HepG2 (cell line): ENCODE data around the gene ARHGAP26. TPM values are rescaled to one million over a fixed set of nuclear protein-coding genes. Genes with fewer than 3 reads are reported as not detected.

Source experiments
- ATAC-seq: fragments of 200-7000 bp; cut with Tn5 transposase; 3 replicates; pipeline ENCODE4 v1.9.1; 2020; ENCODE audit warnings: mild to moderate bottlenecking, moderate library complexity
- BruUV-seq: library from RNA; stranded (reverse); fragments of 400-500 nt; replicated peaks from 2 replicates; lab custom pipeline; 2021; lab: Mats Ljungman, UMichigan
- CTCF ChIA-PET: fragments of 300-600 bp; formaldehyde crosslinking; extraction: SDS; loops from one replicate; lab custom pipeline; 2021; ENCODE audit warnings: low total read pairs, inconsistent platforms, low intra/inter-chr PET ratio; lab: Yijun Ruan, JAX
- POLR2A ChIA-PET: fragments of 350-600 bp; sonication (Branson Sonifier 250); formaldehyde crosslinking; loops from one replicate; lab custom pipeline; 2020; ENCODE audit warnings: antibody characterized with exemption, inconsistent platforms; lab: Yijun Ruan, JAX
- DNase-seq: peaks from one replicate; pipeline ENCODE4 v3.0.0-alpha.2; 2015; ENCODE audit warnings: low spot score
- FAIRE-seq: peaks from 3 replicates; lab custom pipeline; 2011; peaks lifted over from hg19 to GRCh38; lab: Jason Lieb, UNC
- H2AFZ ChIP-seq: one replicate; pipeline ENCODE4 v1.6.1; 2011; ENCODE audit warnings: low read length, inconsistent platforms
- H3K27ac ChIP-seq: fragments of 300-600 bp; 3 replicates; pipeline ENCODE4 v1.8.0; 2011; ENCODE audit warnings: mixed run types, mild to moderate bottlenecking, mixed read lengths, low read length, inconsistent platforms; ENCODE audit not compliant: insufficient read depth; ENCODE audit errors: extremely low read length
- H3K27me3 ChIP-seq, 2 experiments: fragments of 200-600 bp in 1 of 2; 2 replicates in 1 of 2; 3 replicates in 1 of 2; pipeline versions ENCODE4 v1.6.0 to v1.8.0; 2011; ENCODE audit warnings: low read length in 2 of 2, mild to moderate bottlenecking in 2 of 2, moderate library complexity in 2 of 2, inconsistent platforms in 1 of 2; ENCODE audit not compliant: insufficient read depth in 2 of 2, control insufficient read depth in 1 of 2
- H3K36me3 ChIP-seq, 2 experiments: fragments of 200-600 bp in 1 of 2; replicated peaks in 1 of 2; 2 replicates in 1 of 2; 3 replicates in 1 of 2; pipeline versions ENCODE4 v1.5.1 to v1.8.0; 2011; ENCODE audit warnings: low read length in 2 of 2, inconsistent platforms in 1 of 2; ENCODE audit not compliant: insufficient read depth in 2 of 2, control insufficient read depth in 1 of 2
- H3K4me1 ChIP-seq: 2 replicates; pipeline ENCODE4 v1.5.1; 2012; ENCODE audit warnings: low read length, inconsistent platforms; ENCODE audit not compliant: insufficient read depth
- H3K4me2 ChIP-seq: 2 replicates; pipeline ENCODE4 v1.6.0; 2011; ENCODE audit warnings: low read depth, low read length, inconsistent platforms
- H3K4me3 ChIP-seq, 3 experiments: fragments of 200-600 bp in 1 of 3; sonication (generic), shearing (Covaris generic) in 1 of 3; replicated peaks in 1 of 3; 2 replicates each; pipeline ENCODE4 v1.5.1; 2011 to 2016; ENCODE audit warnings: low read length in 3 of 3, inconsistent platforms in 2 of 3, low read depth in 2 of 3, mild to moderate bottlenecking in 2 of 3, control low read depth in 1 of 3, mixed read lengths in 1 of 3; ENCODE audit not compliant: insufficient read depth in 1 of 3
- H3K79me2 ChIP-seq: one replicate; pipeline ENCODE4 v1.6.1; 2011; ENCODE audit warnings: low read length, inconsistent platforms; ENCODE audit not compliant: insufficient read depth
- H3K9ac ChIP-seq: 2 replicates; pipeline ENCODE4 v1.6.0; 2011; ENCODE audit warnings: mild to moderate bottlenecking, low read depth, low read length, inconsistent platforms; ENCODE audit not compliant: insufficient read depth
- H3K9me3 ChIP-seq: 2 replicates; pipeline ENCODE4 v1.5.1; 2012; ENCODE audit warnings: mild to moderate bottlenecking, low read length
- H4K20me1 ChIP-seq: 2 replicates; pipeline ENCODE4 v1.6.0; 2011; ENCODE audit warnings: inconsistent platforms, mild to moderate bottlenecking, low read length, moderate library complexity; ENCODE audit not compliant: insufficient read depth
- DBP ChIP-seq: sonication (generic); formaldehyde crosslinking; IDR thresholded peaks from 2 replicates; pipeline ENCODE4 v1.4.0; 2020; ENCODE audit warnings: missing genetic modification reagents; ENCODE audit errors: not compliant biosample characterization
- EP300 ChIP-seq, 3 experiments: sonication (generic) in 1 of 3; formaldehyde crosslinking in 1 of 3; IDR thresholded peaks; 2 replicates each; pipeline versions ENCODE4 v1.5.1 to v1.6.1; 2011 to 2020; ENCODE audit warnings: low read depth in 2 of 3, low read length in 2 of 3, borderline replicate concordance in 1 of 3, improper control_type of control experiment in 1 of 3, mild to moderate bottlenecking in 1 of 3, missing genetic modification reagents in 1 of 3, moderate library complexity in 1 of 3
- HDAC2 ChIP-seq: sonication (generic); formaldehyde crosslinking; IDR thresholded peaks from 2 replicates; pipeline ENCODE4 v1.4.0; 2020; ENCODE audit warnings: missing genetic modification reagents
- HNF1A ChIP-seq, 2 experiments: sonication (generic) in 1 of 2; formaldehyde crosslinking in 1 of 2; IDR thresholded peaks; 2 replicates each; pipeline versions ENCODE4 v1.4.0 to v1.6.1; 2016 to 2020; ENCODE audit warnings: borderline replicate concordance in 1 of 2, low read depth in 1 of 2, mild to moderate bottlenecking in 1 of 2, missing genetic modification reagents in 1 of 2
- KAT8 ChIP-seq: IDR thresholded peaks from 2 replicates; pipeline ENCODE4 v1.6.1; 2016; ENCODE audit warnings: missing genetic modification reagents, missing compliant biosample characterization
- MED13 ChIP-seq: sonication (generic); formaldehyde crosslinking; IDR thresholded peaks from 2 replicates; pipeline ENCODE4 v1.5.0; 2020; ENCODE audit warnings: missing genetic modification reagents
- MIXL1 ChIP-seq: IDR thresholded peaks from 2 replicates; pipeline ENCODE4 v1.6.1; 2016
- NR2F1 ChIP-seq, 2 experiments: fragments of 450-650 bp in 1 of 2; formaldehyde crosslinking in 1 of 2; IDR thresholded peaks; 2 replicates each; pipeline versions ENCODE4 v1.5.0 to v1.6.1; 2016 to 2020; ENCODE audit warnings: mild to moderate bottlenecking in 1 of 2, missing compliant biosample characterization in 1 of 2, missing genetic modification reagents in 1 of 2, moderate library complexity in 1 of 2
- WIZ ChIP-seq: sonication (generic); formaldehyde crosslinking; IDR thresholded peaks from 2 replicates; pipeline ENCODE4 v1.5.1; 2020; ENCODE audit warnings: mild to moderate bottlenecking, missing genetic modification reagents
- ZNF383 ChIP-seq: sonication (generic); formaldehyde crosslinking; IDR thresholded peaks from 2 replicates; pipeline ENCODE4 v1.4.0; 2020; ENCODE audit warnings: missing genetic modification reagents, mild to moderate bottlenecking, borderline replicate concordance
- ZNF614 ChIP-seq: IDR thresholded peaks from 2 replicates; pipeline ENCODE4 v1.6.1; 2018; ENCODE audit warnings: missing biosample characterization, missing genetic modification reagents, inconsistent platforms, borderline replicate concordance
- ZNF644 ChIP-seq: IDR thresholded peaks from 2 replicates; pipeline ENCODE4 v1.6.1; 2016; ENCODE audit warnings: low read depth
- ZNF816 ChIP-seq: sonication (generic); formaldehyde crosslinking; IDR thresholded peaks from 2 replicates; pipeline ENCODE4 v1.8.0; 2022; ENCODE audit warnings: missing genetic modification reagents, mild to moderate bottlenecking, borderline replicate concordance
- WGBS: methylation state at CpG from one replicate; pipeline ENCODE4 v1.1.6; 2017; ENCODE audit warnings: low lambda C conversion rate; 5-methylcytosine and 5-hydroxymethylcytosine counted together
- in situ Hi-C: cut with HindIII; loops from 2 replicates; pipeline ENCODE4 v1.10.0; 2017; ENCODE audit warnings: low pct_unique_long_range_greater_than_20kb; ENCODE audit not compliant: extremely low pct_ligation_motif_present
- intact Hi-C: fragments of 100-400 bp; cut with micrococcal nuclease; formaldehyde crosslinking; loops from one replicate; pipeline ENCODE4 v1.10.0; 2022; ENCODE audit not compliant: unreplicated experiment
- polyA plus RNA-seq, 8 experiments: library from polyadenylated mRNA; depleted of rRNA in 3 of 8; stranded (reverse) in 7 of 8; unstranded in 1 of 8; fragments of >200 nt; fragmentation: Illumina TruSeq in 4 of 8; extraction: Trizol in 4 of 8; gene quantifications; 2 replicates each; pipeline versions ENCODE4 v1.2.1 to v1.2.3, GENCODE V29; 2011 to 2016; ENCODE audit warnings: low read depth in 4 of 8, missing spikeins in 1 of 8, mixed read lengths in 1 of 8; ENCODE audit not compliant: insufficient read depth in 1 of 8
- total RNA-seq, 5 experiments: library from RNA; depleted of rRNA; stranded (reverse); fragments of >200 nt; fragmentation: Illumina TruSeq; extraction: Trizol; gene quantifications; 2 replicates each; pipeline ENCODE4 v1.2.3, GENCODE V29; 2016; ENCODE audit warnings: low read depth in 1 of 5
- TF ChIP-seq, protein P1 (sequence below): sonication (generic); formaldehyde crosslinking; IDR thresholded peaks from 2 replicates; pipeline ENCODE4 v1.5.1; 2020; ENCODE audit warnings: mild to moderate bottlenecking, missing genetic modification reagents

The ARHGAP26 gene
- total and polyA plus RNA-seq, 2 of the 13 experiments (the other 11 are each of a cell fraction or from before 2014, with no cell fraction given) = 9.6 to 18.2 TPM

GRCh38 chr5:142722896-142723295, 47.3 kb upstream of the ARHGAP26 start:
- Histone ChIP-seq H2AFZ (no peak overlapping the region), H3K4me2 (no peak overlapping the region), H3K4me1 (peaks cover 30% of the 10 kb centered on the region), H3K9ac (no peak overlapping the region), H3K4me3 (no peak overlapping the region), H3K9me3 (no peaks in the 10 kb centered on the region), H3K27me3 (peaks cover 6 to 55% of the 10 kb centered on the region in 2 experiments; a peak in 4 of 5 replicates), H3K27ac (no peak overlapping the region), H3K79me2 (no peaks in the 10 kb centered on the region), H3K36me3 (no peaks in the 10 kb centered on the region)
- in situ Hi-C loops = no loop called here
- FAIRE-seq (no peak), DNase-seq (no peak), ATAC-seq (no peak)
- intact Hi-C loops = no loop called here
- TF ChIP-seq ZNF383 (CRISPR knock-in tag) (no peak), NR2F1 (CRISPR knock-in tag; IDR thresholded peaks at IDR 0.05) (no peak), WIZ (no peak), ZNF816 (CRISPR knock-in tag) (no peak), HDAC2 (CRISPR knock-in tag) (no peak), MIXL1 (CRISPR knock-in tag) (no peak), MED13 (CRISPR knock-in tag) (no peak), DBP (no peak), ZNF644 (CRISPR knock-in tag) (no peak), KAT8 (no peak), HNF1A (IDR thresholded peaks at IDR 0.05; ENCODE audit: low read depth) (no peak), HNF1A (CRISPR knock-in tag; IDR thresholded peaks at IDR 0.05; ENCODE audit: borderline replicate concordance) (no peak), ZNF614 (CRISPR knock-in tag) (no peak), EP300 (IDR thresholded peaks at IDR 0.05; ENCODE audit: low read depth in 2 of 2, low read length in 2 of 2) (no peak), EP300 (CRISPR knock-in tag; IDR thresholded peaks at IDR 0.05; ENCODE audit: borderline replicate concordance) (no peak)
- TF ChIP-seq, protein P1, sequence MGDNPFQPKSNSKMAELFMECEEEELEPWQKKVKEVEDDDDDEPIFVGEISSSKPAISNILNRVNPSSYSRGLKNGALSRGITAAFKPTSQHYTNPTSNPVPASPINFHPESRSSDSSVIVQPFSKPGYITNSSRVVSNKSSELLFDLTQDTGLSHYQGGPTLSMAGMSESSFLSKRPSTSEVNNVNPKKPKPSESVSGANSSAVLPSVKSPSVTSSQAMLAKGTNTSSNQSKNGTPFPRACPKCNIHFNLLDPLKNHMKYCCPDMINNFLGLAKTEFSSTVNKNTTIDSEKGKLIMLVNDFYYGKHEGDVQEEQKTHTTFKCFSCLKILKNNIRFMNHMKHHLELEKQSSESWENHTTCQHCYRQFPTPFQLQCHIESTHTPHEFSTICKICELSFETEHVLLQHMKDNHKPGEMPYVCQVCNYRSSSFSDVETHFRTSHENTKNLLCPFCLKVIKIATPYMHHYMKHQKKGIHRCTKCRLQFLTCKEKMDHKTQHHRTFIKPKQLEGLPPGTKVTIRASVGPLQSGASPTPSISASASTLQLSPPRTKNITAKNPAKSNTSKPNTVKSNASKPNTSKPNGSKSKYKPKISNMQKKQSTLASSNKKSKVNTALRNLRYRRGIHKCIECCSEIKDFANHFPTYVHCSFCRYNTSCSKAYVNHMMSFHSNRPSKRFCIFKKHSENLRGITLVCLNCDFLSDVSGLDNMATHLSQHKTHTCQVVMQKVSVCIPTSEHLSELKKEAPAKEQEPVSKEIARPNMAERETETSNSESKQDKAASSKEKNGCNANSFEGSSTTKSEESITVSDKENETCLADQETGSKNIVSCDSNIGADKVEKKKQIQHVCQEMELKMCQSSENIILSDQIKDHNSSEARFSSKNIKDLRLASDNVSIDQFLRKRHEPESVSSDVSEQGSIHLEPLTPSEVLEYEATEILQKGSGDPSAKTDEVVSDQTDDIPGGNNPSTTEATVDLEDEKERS (CRISPR knock-in tag) = no peak
- TF ChIP-seq, all 625 proteins: peak for 0
- ChIA-PET POLR2A (no interaction called here), CTCF (no interaction called here)
- 50% methylated on average over 3 of the region's 4 CpGs for WGBS
- no peaks in the 10 kb centered on the region for H4K20me1 ChIP-seq
- no TSS peak for BruUV-seq
